Measurements from ENCODE around the gene TMC5.
"Not testable (repeated sequence)": the region's sequence is repeated elsewhere in the genome, so short reads cannot be mapped to it uniquely, and the experiment has no call there.

The TMC5 gene

DNA sequence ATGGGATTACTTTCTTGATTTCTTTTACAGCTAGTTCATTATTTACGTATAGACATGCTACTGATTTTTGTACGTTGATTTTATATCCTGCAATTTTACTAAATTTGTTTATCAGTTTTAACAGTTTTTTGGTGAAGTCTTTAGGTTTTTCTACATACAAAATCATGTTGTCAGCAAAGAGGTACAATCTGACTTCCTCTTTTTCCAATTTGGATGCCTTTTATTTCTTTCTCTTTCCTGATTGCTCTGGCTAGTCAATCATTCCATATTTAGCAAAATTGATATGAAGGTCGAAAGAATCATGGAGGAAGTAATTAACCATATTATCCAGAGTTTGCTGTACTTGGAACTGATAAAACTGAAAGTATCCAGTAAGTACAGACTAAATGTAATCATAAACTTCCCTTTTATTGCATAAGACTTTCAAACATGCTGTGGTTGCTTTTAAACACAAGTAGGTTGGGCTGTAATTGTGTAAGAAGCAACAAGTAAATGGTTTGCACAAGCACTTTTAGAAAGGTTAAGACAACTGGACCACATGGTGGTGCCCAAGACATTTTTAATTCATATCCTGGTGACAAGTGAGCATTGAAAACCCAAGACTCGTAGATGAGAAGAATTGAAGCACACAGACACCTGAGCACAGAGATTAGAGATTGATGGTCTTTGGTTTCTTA is 95.8 kb downstream of the TMC5 start:
- peak; percentile 5 for DNase-seq

DNA sequence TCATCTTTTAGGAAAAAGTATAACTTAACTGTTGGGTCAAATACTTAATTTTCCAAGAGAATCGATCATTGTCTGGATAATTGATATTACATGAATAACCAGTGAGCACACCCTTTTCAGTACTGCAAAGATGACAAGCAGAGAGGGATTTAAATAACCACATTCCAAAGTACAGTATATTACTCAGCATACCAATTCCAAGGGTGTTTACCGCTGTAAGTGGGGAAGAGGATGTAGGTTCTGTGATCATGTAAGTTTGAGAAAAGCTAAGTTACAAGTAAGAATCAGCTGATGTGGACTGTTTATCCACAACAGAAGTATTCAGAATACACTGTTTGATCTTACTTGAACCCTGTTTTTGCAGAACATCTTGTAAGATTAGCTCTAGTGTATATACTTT is 98.1 kb downstream of the TMC5 start:
- DNase-seq: no peak

DNA sequence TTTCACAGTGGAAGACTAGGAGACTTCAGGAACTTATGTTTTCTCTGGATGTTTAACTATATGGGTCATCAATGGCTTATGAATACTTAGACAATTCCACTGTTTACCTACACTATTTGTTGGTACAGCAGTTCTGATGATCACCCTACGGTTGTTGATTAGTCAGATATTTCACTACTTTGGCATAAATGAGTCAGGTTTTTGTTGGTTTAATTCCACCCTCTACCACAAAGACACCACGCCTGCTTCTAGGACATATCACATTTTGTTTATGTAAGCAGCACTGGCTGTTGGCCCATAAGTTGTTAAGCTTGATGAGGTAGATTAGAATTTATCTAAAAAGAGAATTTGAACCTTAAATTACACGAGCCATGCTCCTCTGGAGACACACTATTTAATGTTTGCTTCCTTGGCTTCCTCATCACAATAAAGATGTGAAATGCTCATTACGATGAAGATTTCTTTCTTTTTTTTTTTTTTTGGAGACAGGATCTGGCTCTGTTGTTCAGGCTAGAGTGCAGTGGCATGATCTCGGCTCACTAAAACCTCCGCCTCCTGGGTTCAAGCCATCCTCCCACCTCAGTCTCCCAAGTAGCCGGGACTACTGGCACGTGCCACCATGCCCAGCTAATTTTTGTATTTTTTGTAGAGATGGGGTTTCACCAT is 99.9 kb downstream of the TMC5 start:
- DNase-seq: no peak

DNA sequence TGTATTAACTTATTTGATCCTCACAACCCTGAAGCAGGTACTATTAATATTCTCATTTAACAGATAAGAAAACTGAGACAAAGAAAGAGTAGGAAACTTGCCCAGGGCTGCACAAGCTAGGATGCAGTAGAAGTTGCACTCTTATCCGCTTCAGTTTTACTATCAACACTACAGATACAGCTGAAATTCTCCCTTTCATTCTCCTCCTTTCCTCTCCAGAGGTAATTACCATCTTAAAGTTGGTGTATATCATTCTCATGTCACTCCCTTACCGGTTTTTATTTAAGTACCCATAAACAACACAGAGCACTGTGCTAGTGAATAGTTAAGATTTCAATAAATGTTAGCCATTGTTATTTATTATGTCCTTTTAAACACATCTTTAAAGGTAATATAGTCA is 100.7 kb downstream of the TMC5 start:
- DNase-seq: no peak

DNA sequence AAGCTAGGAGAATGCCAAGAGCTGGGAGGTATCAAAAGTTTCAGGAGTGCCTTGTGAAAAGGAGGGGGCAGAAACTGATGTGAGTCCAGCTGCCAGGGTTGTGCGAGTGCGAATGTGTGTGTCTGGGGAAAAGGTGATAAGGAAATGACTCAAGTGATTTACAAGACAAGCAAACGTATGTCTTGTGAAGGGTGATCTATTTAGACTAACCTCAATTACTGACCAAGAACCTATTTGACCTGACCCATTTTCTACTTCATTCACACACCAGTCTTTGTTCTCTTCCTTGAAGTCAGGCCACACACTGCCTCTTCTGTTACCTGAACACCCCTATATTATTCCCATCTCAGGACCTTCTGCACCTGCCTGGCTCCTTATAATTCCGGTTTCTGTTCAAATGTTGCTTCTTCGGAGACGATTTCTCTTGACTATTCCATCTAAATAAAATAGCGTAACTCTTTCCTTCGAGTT is 103.2 kb downstream of the TMC5 start:
- DNase-seq: peak; percentile 9

DNA sequence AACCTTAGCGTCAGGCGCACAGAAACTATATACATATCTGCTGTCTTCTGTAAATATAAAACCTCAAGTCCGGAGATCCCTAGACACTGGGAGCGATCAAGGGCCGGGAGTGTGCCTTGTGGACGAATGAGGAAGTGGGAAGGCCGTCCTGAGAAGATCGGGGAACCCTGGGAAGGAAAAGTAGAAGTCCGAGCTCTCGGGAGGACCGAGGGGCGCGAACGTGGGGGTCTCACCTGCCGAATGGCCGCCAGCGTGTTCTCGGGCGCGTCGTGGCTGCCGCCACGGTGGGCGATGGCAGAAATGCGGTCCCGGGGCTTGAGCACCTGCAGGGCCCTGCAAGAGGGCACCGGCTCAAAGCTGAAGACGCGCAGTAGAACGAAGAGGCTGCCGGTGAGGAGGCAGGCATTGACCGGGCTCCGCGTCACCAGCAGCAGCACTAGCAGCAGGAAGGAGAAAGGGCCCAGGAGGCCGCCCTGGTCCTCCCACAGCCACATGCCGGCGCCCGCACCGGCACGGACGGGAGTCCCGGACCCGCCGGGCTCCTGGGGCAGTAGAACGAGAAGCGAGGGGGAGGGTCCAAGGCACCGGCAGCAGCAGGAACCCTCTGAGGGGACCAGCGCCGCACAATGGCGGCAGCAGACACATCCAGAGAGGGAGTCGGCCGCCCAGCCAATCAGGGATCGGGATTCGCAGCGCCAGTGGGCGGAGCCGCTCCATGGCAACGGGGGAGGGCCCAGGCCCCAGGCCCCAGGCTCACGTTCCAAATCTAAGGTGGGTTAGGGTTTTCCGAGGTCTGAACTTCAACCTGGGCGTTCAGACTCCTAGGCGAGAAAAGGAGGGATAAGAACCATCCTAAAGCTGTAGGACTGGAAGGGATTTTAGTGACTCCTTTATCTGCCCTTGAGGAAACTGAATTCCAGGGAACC is 104.1 kb downstream of the TMC5 start, which contains the start of gene GDE1:
TSS of gene GDE1 (minus strand) at position 628 of the 926 bp plus-strand sequence. CDS start at position 494, 134 bp downstream.
- DNase-seq: peak; percentile 94

DNA sequence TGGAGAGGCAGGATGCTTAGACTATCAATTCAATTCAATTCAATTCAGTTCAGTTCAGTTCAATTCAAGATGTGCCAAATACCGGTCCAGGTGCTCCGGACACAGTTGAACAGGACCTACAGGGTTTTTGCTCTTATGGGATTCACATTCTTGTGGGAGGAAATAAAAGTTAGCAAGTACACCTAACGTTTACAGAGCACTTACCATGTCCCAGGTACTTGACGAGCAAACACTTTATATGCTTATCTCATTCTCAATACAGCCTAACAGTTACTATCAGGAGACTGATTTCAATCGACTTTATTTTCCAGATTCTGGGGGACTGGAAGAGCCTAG is 104.7 kb downstream of the TMC5 start:
- no peak for DNase-seq

DNA sequence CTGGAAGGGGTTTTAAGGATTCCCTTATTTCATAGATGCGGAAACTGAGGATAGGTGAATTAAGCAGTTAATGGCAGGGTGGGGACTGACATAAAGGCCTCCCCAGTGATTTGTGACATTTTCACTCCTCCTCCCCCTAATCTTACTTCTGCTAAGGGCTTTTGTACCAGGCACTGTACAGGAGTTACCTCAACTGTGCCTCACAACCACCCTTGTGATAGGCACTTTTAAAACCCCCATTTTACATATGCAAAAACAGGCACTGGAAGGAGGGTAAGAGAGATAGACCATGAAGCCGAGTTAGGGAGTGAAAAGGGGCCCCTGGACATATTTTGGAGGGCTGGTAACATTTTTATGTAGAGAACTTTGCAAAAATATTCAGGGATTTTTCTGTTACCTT is 105.1 kb downstream of the TMC5 start:
- DNase-seq: no peak

DNA sequence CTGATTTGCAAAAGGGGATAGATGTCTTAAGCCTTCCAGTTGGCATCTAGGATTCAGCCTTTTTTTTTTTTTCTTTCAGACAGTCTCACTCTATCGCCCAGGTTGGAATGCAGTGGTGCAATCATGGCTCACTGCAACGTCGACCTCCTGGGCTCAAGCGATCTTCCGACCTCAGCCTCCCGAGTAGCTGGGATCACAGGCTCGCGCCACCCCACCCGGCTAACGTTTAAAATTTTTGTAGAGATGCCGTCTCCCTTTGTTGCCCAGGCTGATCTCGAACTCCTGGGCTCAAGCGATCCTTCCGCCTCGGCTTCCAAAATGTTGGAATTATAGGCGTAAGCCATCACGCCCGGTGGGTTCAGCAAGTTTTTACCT is 105.5 kb downstream of the TMC5 start:
- no peak for DNase-seq

DNA sequence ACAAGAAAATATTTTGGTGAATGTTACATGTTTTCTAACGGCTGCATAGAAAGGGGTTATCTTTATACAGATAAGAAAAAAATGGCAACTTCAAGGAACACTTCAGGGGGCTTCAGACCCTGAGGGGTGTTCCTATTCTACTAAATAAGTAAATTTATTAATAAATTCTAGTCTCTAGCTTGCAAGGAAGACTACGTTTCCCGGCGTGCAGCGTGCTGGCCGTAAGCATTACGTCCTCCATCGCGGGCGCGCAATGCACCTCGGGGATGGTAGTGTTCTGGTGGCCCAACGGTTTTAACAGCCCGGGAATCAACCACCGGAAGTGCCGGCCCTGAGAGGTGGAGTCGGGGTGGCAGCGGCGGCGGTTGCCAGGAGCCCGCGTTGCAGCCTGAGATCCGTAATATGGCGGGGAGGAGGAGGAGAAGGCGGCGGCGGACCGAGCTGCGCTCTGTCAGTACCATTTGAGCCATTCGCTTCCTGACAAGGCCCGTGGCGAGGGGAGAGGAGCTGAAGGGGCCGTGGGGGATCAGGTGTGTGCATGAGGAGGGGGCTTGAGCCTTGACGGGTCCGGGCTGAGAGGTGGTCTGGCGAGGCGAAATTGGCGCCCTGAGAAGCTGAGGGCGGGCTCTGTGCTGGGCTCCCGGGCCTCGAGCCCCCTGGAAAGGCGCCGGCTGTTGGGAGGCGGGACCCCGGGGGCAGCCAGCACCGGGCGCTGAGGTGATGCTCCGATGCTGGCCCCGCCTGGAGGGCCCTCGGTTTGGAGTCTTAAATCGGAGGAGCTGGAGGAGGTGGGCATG is 106.1 kb downstream of the TMC5 start, which contains the start of gene CCP110:
TSS of gene CCP110 (plus strand) at position 384 of the 797 bp plus-strand sequence. CDS start 3,940 bp downstream, outside the sequence.
- peak; percentile 95 for DNase-seq

DNA sequence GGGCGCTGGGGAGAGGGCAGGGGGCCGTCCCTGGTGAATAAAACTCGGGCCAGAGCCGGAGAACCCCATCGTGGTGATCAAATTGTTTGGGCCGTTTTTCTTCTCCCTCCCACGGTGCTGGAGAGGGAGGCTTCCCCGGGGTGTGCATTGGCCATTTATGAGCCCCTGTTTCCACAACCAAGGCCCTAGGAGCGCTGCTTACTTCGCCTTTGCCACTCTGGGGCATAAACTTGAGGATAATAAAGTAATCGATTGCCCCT is 106.6 kb downstream of the TMC5 start:
- DNase-seq: no peak

DNA sequence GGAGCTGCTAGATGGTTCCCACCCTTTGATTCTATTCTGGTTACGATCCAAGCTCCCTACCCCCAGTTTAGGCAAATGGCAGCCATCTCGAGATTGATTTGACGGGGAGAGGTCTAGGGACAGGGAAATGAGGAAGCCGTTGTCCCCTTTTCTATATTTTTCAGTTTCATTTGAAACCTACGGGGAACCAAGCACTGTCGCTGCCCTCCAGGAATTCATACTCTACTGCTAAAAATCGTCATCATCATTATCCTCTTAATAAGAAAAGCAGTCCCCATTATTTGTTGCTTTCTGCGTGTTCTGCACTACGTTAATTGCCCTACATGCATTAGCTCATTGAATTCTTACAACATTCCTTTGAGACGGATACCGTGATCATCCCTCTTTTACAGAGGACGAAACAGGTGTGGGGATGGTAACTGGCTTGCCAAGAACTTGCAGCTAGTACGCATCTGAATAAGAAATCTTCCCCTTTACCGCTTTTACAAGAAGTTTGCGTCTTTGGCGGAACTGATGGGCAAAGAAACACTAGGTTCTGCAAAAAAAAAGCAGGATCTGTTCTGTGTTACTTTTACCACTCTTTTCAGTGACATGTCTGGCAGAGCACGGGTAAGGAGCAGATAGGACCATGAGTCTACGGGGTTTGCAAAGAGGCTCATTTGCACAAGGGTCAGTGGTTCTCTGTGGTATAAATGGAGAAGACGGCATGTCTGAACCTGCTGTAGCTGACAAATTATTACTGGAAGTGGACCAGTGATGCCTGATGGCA is 107.1 kb downstream of the TMC5 start:
- no peak for DNase-seq

DNA sequence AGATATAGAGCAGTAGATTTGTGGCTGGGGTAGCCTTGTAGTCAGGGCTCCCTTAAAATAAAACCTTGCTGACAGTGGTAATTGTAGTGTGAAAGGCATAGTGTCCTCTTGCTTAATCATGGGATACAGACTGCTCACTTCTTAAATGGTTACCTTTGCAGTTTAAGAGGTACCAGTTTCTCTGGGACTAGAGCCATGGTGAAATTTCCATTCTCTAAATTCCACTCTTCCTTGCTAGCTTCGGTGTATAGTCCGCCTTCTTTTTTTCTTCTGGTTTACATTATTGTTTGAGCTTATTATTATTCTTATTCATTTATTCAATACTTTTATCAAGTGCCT is 107.7 kb downstream of the TMC5 start:
- no peak for DNase-seq

DNA sequence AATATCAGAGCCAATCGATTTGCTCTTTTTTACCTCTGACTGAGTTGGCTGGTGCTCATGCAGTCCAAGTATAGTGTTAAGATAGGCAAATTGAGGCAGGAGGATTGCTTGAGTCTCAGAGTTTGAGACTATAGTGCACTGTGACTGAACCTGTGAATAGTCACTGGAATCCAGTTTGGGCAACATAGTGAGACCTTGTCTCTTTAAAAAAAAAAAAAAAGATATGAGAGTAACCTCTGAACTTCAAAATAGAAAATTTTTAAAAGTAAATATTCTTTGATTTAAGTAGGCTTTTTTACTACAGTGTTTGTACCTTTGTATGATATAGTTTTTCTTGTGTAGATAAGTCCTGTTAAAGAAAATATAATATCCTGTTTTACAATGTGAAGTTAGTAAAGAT is 109.5 kb downstream of the TMC5 start:
- DNase-seq: no peak

DNA sequence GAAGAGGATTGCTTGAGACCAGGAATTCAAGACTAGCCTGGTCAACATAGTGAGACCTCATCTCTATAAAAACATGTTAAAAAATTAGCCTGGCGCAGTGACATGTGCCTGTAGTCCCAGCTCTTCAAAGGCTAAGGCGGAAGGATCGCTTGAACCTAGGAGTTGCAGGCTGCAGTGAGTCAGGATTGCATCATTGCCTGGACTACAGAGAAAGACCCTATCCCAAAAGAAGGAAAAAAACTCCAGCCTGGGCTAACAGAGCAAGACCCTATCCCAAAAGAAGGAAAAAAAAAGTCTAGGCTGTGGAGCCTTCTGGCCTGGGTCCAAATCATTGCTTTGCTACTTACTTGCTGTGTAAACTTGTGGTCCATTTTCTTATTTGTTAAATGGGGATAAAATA is 111.0 kb downstream of the TMC5 start:
- DNase-seq: no peak

DNA sequence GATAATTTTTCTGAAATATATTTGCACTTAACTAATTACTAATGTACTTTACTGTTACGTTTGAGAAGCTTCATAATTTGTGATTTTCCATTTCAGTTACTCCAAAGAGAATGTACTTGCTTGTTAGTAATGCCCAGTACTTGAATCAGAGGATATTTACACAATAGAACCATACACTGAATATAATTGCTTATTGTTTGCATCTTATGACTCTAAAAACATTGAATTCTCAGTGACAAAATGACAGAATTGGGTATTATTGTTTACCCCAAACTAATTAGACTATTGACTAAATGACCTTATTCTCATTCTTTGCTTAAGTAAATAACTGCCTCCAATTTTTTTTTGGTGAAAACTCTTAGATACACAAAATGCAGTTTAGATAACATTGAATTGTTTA is 114.9 kb downstream of the TMC5 start:
- no peak for DNase-seq

DNA sequence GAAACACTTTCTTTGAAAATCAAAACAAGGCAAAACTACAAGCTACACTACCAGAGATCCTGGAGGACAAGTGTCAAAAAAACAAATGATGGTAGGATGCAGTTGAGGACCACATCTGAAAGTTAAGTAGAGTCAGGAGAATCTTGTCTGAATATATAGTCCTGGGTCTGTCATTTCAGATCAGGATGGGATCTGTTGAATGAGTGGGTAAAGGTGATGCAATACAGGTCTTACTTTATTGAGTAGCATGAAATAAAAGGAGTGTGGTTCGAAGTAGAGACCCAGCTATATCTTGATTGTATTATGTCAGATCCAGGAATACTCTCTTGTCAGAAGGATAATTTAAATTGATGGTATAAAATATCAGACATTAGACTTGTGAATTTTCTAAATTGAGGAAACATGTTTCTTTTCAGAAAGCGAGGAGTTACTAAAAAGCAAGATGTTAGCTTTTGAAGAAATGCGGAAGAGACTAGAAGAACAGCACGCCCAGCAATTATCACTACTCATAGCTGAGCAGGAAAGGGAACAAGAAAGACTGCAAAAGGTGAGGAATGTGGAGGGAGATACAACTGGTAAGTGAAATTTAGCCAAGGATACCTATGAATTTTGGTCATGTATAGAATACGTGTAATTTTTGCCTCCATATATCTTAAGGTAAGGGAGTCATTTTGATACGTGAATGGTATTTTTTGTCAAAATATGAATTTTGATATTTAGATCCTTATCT is 122.7 kb downstream of the TMC5 start:
- DNase-seq: no peak

DNA sequence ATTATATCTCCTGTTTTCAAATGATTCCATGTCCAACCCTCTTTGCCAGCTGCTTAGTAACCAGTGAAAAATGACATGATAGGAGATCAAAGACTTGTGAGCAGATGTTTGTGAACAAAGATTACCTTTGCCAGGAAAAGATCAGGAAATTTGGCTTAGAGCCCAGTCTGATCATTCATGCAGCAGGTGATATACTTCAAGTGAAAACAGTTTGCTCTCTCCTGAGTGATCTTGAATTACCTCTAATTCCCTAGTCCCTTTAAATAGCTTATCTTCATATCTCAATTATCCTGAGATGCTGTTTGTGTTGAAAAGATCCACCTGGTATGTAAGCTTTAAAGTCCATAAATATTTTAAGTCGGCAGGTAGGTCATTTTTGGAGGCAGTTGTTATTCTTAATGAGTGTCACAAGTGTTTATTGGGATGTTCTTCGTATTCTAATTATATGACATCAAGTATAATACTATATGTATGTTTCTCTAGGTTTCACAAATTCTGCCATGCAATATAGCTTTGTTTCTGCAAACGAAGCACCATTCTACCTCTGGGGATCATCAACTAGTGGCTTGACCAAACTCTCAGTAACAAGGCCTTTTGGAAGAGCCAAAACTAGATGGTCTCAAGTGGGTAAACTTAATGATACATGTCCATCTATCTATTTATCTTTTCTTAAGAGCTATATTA is 124.6 kb downstream of the TMC5 start:
- DNase-seq: no peak

DNA sequence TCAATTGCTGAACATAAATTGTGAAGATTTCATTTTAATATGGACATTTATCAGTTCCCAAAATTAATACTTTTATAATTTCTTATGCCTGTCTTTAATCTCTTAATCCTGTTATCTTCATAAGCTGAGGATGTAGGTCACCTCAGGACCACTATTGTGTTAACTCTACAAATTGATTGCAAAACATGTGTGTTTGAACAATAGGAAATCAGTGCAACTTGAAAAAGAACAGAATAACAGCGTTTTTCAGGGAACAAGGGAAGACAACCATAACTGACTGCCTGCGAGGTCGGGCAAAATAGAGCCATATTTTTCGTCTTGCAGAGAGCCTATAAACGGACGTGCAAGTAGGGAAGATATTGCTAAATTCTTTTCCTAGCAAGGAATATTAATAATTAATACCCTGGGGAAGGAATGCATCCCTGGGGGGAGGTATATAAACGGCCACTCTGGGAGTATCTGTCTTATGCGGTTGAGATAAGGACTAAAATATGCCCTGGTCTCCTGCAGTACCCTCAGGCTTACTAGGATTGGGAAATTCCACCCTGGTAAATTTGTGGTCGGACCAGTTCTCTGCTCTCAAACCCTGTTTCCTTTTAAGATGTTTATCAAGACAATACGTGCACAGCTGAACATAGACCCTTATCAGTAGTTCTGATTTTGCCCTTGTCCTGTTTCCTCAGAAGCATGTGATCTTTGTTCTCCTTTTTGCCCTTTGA is 125.8 kb downstream of the TMC5 start:
- not testable (repeated sequence) for DNase-seq

DNA sequence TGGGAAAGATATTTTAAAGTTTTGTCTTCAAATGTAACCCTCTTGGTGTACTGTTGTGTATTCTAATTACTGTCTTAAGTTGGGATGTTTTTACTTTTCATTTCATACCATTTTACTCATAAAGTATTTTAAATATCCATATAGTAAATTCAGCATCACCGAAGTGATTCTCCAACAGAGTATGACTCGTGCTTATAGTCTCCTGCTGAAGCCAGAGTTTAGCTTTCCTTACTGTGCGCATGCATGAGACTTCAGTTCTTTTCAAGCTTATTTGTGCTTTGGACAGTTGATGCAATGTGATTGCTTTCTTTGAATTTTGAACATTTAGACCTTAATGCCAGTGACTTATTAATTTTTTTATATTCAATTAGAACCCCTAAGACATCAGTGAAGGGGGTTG is 130.5 kb downstream of the TMC5 start:
- DNase-seq: no peak

Data from CD4-positive, alpha-beta T cell treated with Interleukin-17A for 1 hour (primary cell).